Smooth muscle cell (in vitro differentiated cells): ENCODE results near the gene RAMP2. TPM values are rescaled to one million over a fixed set of nuclear protein-coding genes. Genes with fewer than 3 reads are reported as not detected.
"Not testable (repeated sequence)": the region's sequence is repeated elsewhere in the genome, so short reads cannot be mapped to it uniquely, and the experiment has no call there.

Experiments used
- DNase-seq: peaks from one replicate; lab custom pipeline; 2025; ENCODE audit not compliant: unreplicated experiment; lab: John Stamatoyannopoulos, UW
- H2AFZ ChIP-seq: fragments of 200-600 bp; sonication (generic); 2 replicates; pipeline ENCODE4 v1.6.0; 2016; ENCODE audit warnings: antibody characterized with exemption, low read depth, mild to moderate bottlenecking
- H3F3A ChIP-seq: fragments of 200-600 bp; sonication (generic); 2 replicates; pipeline ENCODE4 v1.6.0; 2017; ENCODE audit warnings: antibody characterized with exemption, low read depth
- H3K27ac ChIP-seq: fragments of 200-600 bp; sonication (generic); 2 replicates; pipeline ENCODE4 v1.5.1; 2016; ENCODE audit warnings: low read depth, mild to moderate bottlenecking
- H3K27me3 ChIP-seq: fragments of 200-600 bp; sonication (generic); 2 replicates; pipeline ENCODE4 v1.6.1; 2016; ENCODE audit warnings: low read depth, mild to moderate bottlenecking
- H3K36me3 ChIP-seq: fragments of 200-600 bp; sonication (generic); 2 replicates; pipeline ENCODE4 v1.5.1; 2016; ENCODE audit warnings: low read depth
- H3K4me1 ChIP-seq: fragments of 200-600 bp; sonication (generic); 2 replicates; pipeline ENCODE4 v1.5.1; 2016; ENCODE audit warnings: low read depth
- H3K4me2 ChIP-seq: fragments of 200-600 bp; sonication (generic); 2 replicates; pipeline ENCODE4 v1.6.0; 2016; ENCODE audit warnings: mild to moderate bottlenecking
- H3K4me3 ChIP-seq: fragments of 200-600 bp; sonication (generic); 2 replicates; pipeline ENCODE4 v1.5.1; 2016; ENCODE audit warnings: mild to moderate bottlenecking
- H3K79me2 ChIP-seq: fragments of 200-600 bp; sonication (generic); 2 replicates; pipeline ENCODE4 v1.6.0; 2016; ENCODE audit warnings: low read depth, mild to moderate bottlenecking
- H3K9ac ChIP-seq: fragments of 200-600 bp; sonication (generic); 2 replicates; pipeline ENCODE4 v1.6.0; 2016; ENCODE audit warnings: low read depth
- H3K9me3 ChIP-seq: fragments of 200-600 bp; sonication (generic); replicated peaks from 2 replicates; pipeline ENCODE4 v1.5.1; 2016; ENCODE audit warnings: low read depth
- H4K20me1 ChIP-seq: fragments of 200-600 bp; sonication (generic); 2 replicates; pipeline ENCODE4 v1.6.0; 2016; ENCODE audit warnings: low read depth
- WGBS: methylation state at CpG from one replicate; pipeline ENCODE4 v1.1.7; 2016; ENCODE audit warnings: low lambda C conversion rate; 5-methylcytosine and 5-hydroxymethylcytosine counted together
- polyA plus RNA-seq: library from polyadenylated mRNA; unstranded; fragments of >200 nt; fragmentation: Nextera tagmentation; extraction: Ambion mirVana; gene quantifications from 2 replicates; pipeline ENCODE4 v1.2.1, GENCODE V29; 2016
- total RNA-seq: library from RNA; depleted of rRNA; stranded (reverse); fragments of >200 nt; gene quantifications from 2 replicates; pipeline ENCODE4 v1.2.3, GENCODE V29; 2014
- TF ChIP-seq, protein P1 (sequence below): fragments of 200-600 bp; sonication (generic); IDR thresholded peaks from 2 replicates; pipeline ENCODE4 v1.5.1; 2017; ENCODE audit warnings: borderline replicate concordance, mild to moderate bottlenecking, antibody characterized with exemption; ENCODE audit not compliant: insufficient read depth, poor library complexity, severe bottlenecking

Gene RAMP2
- total and polyA plus RNA-seq, 2 experiments from 2014 or later = 8.9 to 25.7 TPM

DNA sequence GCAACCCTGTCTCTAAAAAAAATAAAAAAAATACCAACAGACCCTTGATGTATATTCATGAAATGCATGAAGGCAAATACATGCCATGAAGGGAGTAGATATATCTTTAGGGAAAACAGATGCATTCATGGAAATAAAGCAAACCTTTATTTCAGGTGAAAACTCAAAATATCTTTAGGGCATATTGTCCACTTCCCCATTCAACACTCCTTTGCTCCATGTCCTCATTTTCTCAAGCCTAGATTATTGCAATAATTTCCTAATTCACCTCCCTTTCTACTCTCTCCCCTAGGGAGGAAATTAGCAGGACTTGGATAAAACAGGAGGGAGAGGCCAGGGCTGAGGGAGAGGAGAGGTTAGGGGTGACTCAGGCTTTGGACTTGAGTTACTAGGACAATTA lies 6.5 kb downstream of the RAMP2 start:
- Histone ChIP-seq H3K27me3 (no peaks in the 10 kb centered on the region), H3K4me3 (no peak overlapping the region), H3K9me3 (no peaks in the 10 kb centered on the region), H3K4me2 (no peak overlapping the region), H2AFZ (no peak overlapping the region), H3K4me1 (no peaks in the 10 kb centered on the region), H3K79me2 (no peaks in the 10 kb centered on the region), H3K36me3 (no peaks in the 10 kb centered on the region), H3K9ac (no peak overlapping the region), H3F3A (no peaks in the 10 kb centered on the region), H3K27ac (no peak overlapping the region), H4K20me1 (no peaks in the 10 kb centered on the region)
- TF ChIP-seq, protein P1, sequence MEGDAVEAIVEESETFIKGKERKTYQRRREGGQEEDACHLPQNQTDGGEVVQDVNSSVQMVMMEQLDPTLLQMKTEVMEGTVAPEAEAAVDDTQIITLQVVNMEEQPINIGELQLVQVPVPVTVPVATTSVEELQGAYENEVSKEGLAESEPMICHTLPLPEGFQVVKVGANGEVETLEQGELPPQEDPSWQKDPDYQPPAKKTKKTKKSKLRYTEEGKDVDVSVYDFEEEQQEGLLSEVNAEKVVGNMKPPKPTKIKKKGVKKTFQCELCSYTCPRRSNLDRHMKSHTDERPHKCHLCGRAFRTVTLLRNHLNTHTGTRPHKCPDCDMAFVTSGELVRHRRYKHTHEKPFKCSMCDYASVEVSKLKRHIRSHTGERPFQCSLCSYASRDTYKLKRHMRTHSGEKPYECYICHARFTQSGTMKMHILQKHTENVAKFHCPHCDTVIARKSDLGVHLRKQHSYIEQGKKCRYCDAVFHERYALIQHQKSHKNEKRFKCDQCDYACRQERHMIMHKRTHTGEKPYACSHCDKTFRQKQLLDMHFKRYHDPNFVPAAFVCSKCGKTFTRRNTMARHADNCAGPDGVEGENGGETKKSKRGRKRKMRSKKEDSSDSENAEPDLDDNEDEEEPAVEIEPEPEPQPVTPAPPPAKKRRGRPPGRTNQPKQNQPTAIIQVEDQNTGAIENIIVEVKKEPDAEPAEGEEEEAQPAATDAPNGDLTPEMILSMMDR = no peak
- no peak for DNase-seq

DNA sequence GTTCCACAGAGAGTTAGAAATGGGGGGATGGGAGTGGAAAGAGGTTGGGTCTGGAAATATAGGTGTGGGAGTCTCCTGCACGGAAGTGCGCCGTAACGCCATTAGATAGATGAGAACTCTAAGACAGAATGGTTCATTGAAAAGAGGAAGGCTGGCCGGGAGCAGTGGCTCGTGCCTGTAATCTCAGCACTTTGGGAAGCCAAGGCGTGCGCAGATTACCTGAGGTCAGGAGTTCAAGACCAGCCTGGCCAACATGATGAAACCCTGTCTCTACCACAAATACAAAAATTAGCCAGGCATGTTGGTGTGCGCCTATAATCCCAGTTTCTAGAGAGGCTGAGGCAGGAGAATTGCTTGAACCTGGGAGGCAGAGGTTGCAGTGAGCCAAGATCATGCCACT lies 7.0 kb downstream of the RAMP2 start:
- H3K27ac ChIP-seq, H3K9me3 ChIP-seq, H3K4me1 ChIP-seq, H2AFZ ChIP-seq, DNase-seq, H3K4me3 ChIP-seq, H3K9ac ChIP-seq, H4K20me1 ChIP-seq, H3K4me2 ChIP-seq, H3K79me2 ChIP-seq, H3K27me3 ChIP-seq, H3K36me3 ChIP-seq, H3F3A ChIP-seq: not testable (repeated sequence)
- 90% methylated on average over 9 of the region's 9 CpGs for WGBS

DNA sequence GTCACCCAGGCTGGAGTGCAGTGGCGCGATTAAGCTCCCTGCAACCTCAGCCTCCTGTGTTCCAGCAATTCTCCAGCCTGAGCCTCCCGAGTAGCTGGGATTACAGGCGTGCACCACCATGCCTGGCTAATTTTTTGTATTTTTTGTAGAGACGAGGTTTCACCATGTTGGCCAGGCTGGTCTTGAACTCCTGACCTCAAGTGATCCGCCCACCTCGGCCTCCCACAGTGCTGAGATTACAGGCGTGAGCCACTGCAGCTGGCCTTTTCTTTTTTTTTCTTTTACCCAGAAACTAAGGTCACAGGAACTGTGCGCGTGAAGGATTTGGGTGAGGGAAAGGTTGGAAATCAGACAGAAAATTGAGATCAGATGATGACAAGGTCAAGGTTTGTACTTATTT lies 8.9 kb downstream of the RAMP2 start:
- H3K4me3 ChIP-seq, H3K27me3 ChIP-seq, H3K4me2 ChIP-seq, H3K9ac ChIP-seq, H3K79me2 ChIP-seq, DNase-seq, H2AFZ ChIP-seq, H3K27ac ChIP-seq, H3F3A ChIP-seq, H4K20me1 ChIP-seq, H3K36me3 ChIP-seq, H3K9me3 ChIP-seq: not testable (repeated sequence)
- WGBS = 89% methylated on average over 10 of the region's 10 CpGs
- peaks cover 13% of the 10 kb centered on the region for H3K4me1 ChIP-seq

DNA sequence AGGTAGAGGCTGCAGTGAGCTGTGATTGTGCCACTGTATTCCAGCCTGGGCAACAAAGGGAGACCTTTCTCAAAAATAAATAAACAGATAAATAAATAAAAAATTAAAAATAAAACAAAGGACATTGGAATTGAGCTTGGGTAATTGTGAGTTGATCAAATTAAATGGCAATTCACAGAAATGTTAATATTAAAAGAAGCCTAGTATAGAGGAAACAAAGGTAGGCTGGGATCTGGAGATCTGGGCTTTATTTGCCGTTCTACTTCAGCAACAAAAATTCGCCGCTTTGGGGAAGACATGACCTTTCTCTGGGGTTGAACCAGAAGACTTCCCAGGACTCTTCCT lies 11.9 kb downstream of the RAMP2 start:
- Histone ChIP-seq H3K27ac (peak overlapping the region; percentile 52), H3K9ac (peak overlapping the region; percentile 77), H3K9me3 (no peaks in the 10 kb centered on the region), H3K36me3 (no peaks in the 10 kb centered on the region), H2AFZ (peak overlapping the region; percentile 100), H3K4me2 (peak overlapping the region; percentile 92), H3K4me3 (peak overlapping the region; percentile 83), H4K20me1 (no peaks in the 10 kb centered on the region), H3F3A (no peaks in the 10 kb centered on the region), H3K79me2 (no peaks in the 10 kb centered on the region), H3K4me1 (peaks cover 13% of the 10 kb centered on the region), H3K27me3 (no peaks in the 10 kb centered on the region)
- TF ChIP-seq, protein P1 = no peak
- WGBS = 21% methylated on average over 3 of the region's 3 CpGs
- DNase-seq = no peak

DNA sequence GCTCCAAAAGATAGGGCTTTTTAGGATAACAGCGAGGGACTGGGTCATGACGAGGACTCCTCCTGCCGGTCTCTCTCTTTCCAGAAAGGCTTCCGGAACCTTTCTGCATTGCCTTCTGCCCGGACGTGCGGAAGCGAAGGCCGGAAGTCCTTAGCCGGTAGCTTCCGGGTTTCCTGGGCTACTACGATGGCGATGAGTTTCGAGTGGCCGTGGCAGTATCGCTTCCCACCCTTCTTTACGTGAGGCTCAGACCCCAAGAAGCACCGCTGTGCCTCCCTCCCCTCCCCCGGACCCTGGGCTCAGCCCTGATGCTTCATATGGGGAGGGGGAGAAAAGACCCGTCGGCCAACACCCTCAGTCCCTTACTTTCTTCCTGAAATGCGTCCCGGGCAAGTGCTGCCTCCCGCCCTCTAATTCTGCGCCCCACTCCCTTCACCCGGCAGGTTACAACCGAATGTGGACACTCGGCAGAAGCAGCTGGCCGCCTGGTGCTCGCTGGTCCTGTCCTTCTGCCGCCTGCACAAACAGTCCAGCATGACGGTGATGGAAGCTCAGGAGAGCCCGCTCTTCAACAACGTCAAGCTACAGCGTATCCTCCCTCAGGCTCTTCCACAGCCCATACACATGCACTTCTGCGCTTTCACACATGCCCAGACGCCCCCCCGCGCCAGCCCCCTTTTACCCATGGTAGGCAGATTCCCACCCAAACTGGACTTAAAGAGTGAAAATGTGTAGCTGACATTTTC lies 12.4 kb downstream of the RAMP2 start, which contains the start of gene VPS25:
TSS of gene VPS25 (plus strand) at position 160 of the 746 bp plus-strand sequence. CDS start at position 187, 27 bp downstream.
- no peaks in the 10 kb centered on the region for H3K36me3 ChIP-seq
- no peaks in the 10 kb centered on the region for H4K20me1 ChIP-seq
- H2AFZ ChIP-seq = peak within 1 kb of the TSS; percentile 100
- TF ChIP-seq, protein P1 = no peak
- no peaks in the 10 kb centered on the region for H3K9me3 ChIP-seq
- peak within 1 kb of the TSS; percentile 92 for H3K4me2 ChIP-seq
- H3K79me2 ChIP-seq = no peaks in the 10 kb centered on the region
- H3K4me3 ChIP-seq = peak within 1 kb of the TSS; percentile 83
- no peak for DNase-seq
- H3K27ac ChIP-seq = peak within 1 kb of the TSS; percentile 52
- H3K27me3 ChIP-seq = no peaks in the 10 kb centered on the region
- peak within 1 kb of the TSS; percentile 77 for H3K9ac ChIP-seq
- peaks cover 13% of the 10 kb centered on the region for H3K4me1 ChIP-seq
- WGBS = under 1% methylated on average over 39 of the region's 39 CpGs
- H3F3A ChIP-seq = peaks cover 3% of the 10 kb centered on the region
